Caco-2 (cell line): ENCODE results near the gene TNNT2. TPM values are rescaled to one million over a fixed set of nuclear protein-coding genes. Genes with fewer than 3 reads are reported as not detected.

Experiments
- BruUV-seq: library from RNA; stranded (reverse); fragments of 400-500 nt; replicated peaks from 2 replicates; lab custom pipeline; 2021; lab: Mats Ljungman, UMichigan
- CTCF ChIA-PET: fragments of 300-600 bp; sonication (Branson Sonifier 250); formaldehyde crosslinking; loops from one replicate; lab custom pipeline; 2022; ENCODE audit warnings: antibody characterized with exemption; lab: Charles Lee
- POLR2A ChIA-PET: fragments of 300-600 bp; sonication (Branson Sonifier 250); formaldehyde crosslinking; loops from one replicate; lab custom pipeline; 2022; ENCODE audit warnings: antibody characterized with exemption; lab: Charles Lee
- DNase-seq, 2 experiments: peaks; one replicate each; pipeline versions ENCODE4 v3.0.0 to v3.0.0-alpha.2; 2020 to 2022
- H3K27me3 ChIP-seq: replicated peaks from 2 replicates; pipeline ENCODE4 v1.6.0; 2011; ENCODE audit warnings: low read length; ENCODE audit not compliant: control insufficient read depth, insufficient read depth
- H3K36me3 ChIP-seq: 2 replicates; pipeline ENCODE4 v1.5.1; 2011; ENCODE audit warnings: low read length; ENCODE audit not compliant: control insufficient read depth, insufficient read depth
- H3K4me1 ChIP-seq: fragments of 250-450 bp; sonication (Bioruptor Pico); 2 replicates; pipeline ENCODE4 v1.5.1; 2020; ENCODE audit warnings: mild to moderate bottlenecking
- H3K4me3 ChIP-seq: 2 replicates; pipeline ENCODE4 v1.5.1; 2011; ENCODE audit warnings: low read depth, mild to moderate bottlenecking, control low read depth, low read length
- H3K9me3 ChIP-seq: fragments of 250-450 bp; sonication (Bioruptor Pico); 2 replicates; pipeline ENCODE4 v1.5.1; 2020; ENCODE audit warnings: mild to moderate bottlenecking, moderate library complexity
- H3K27ac Mint-ChIP-seq: one replicate; pipeline ENCODE4 v1.8.0; 2022; ENCODE audit warnings: mixed read lengths; ENCODE audit not compliant: unreplicated experiment
- H3K27me3 Mint-ChIP-seq: one replicate; pipeline ENCODE4 v1.8.0; 2022; ENCODE audit warnings: mixed read lengths; ENCODE audit not compliant: insufficient read depth, unreplicated experiment
- H3K36me3 Mint-ChIP-seq: one replicate; pipeline ENCODE4 v1.8.0; 2022; ENCODE audit warnings: mild to moderate bottlenecking, mixed read lengths; ENCODE audit not compliant: insufficient read depth, unreplicated experiment
- H3K4me1 Mint-ChIP-seq: one replicate; pipeline ENCODE4 v1.8.0; 2022; ENCODE audit warnings: low read depth, mixed read lengths; ENCODE audit not compliant: unreplicated experiment
- H3K4me3 Mint-ChIP-seq: one replicate; pipeline ENCODE4 v1.8.0; 2022; ENCODE audit warnings: mild to moderate bottlenecking, moderate library complexity, mixed read lengths; ENCODE audit not compliant: unreplicated experiment
- H3K9me3 Mint-ChIP-seq: one replicate; pipeline ENCODE4 v1.8.0; 2022; ENCODE audit warnings: mixed read lengths; ENCODE audit not compliant: unreplicated experiment
- intact Hi-C: fragments of 100-400 bp; cut with micrococcal nuclease; formaldehyde crosslinking; loops from one replicate; pipeline ENCODE4 v1.10.0; 2022; ENCODE audit not compliant: unreplicated experiment
- total RNA-seq: library from RNA; stranded (reverse); gene quantifications from 2 replicates; pipeline ENCODE4 v1.2.3, GENCODE V29; 2022
- TF ChIP-seq, protein P1 (sequence below), 2 experiments: fragments of 200-600 bp in 1 of 2; IDR thresholded peaks; 1 replicate in 1 of 2; 2 replicates in 1 of 2; pipeline versions ENCODE4 v1.5.1 to v1.8.0; 2011 to 2022; ENCODE audit warnings: antibody characterized with exemption in 1 of 2, control low read depth in 1 of 2, inconsistent platforms in 1 of 2, low read depth in 1 of 2, low read length in 1 of 2, mild to moderate bottlenecking in 1 of 2, moderate library complexity in 1 of 2; ENCODE audit not compliant: insufficient read depth in 1 of 2, severe bottlenecking in 1 of 2, unreplicated experiment in 1 of 2

Gene TNNT2
- total RNA-seq, 1 experiment from 2014 or later = 7.3 TPM

DNA sequence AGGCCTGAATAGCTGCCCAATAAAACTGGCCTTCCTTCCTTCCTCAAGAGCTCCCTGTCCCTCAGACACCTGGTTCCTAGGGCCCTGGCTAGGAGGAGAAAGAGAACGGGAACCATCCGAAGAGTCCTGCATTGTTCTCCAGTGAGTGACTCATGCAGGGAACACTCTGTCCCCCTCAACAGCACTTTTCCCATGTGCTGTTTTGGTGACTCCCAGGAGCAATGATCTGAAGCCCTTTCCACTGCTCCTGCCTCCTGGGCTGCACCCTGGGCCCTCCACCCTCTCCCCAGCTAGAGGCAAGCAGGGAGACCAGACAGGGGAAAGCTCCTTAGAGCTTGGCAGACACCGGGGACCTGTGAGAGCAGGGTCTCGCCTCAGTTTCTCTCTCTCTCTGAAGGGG, 18.9 kb downstream of the TNNT2 start:
- no TSS peak for BruUV-seq
- Histone ChIP-seq H3K27me3 (no peaks in the 10 kb centered on the region), H3K9me3 (no peaks in the 10 kb centered on the region), H3K4me3 (no peak overlapping the region), H3K4me1 (no peaks in the 10 kb centered on the region), H3K36me3 (no peaks in the 10 kb centered on the region)
- Mint-ChIP-seq H3K4me1 (no peaks in the 10 kb centered on the region), H3K9me3 (no peaks in the 10 kb centered on the region), H3K36me3 (no peaks in the 10 kb centered on the region), H3K27ac (no peak overlapping the region), H3K27me3 (peaks cover 13% of the 10 kb centered on the region), H3K4me3 (no peak overlapping the region)
- TF ChIP-seq, protein P1, sequence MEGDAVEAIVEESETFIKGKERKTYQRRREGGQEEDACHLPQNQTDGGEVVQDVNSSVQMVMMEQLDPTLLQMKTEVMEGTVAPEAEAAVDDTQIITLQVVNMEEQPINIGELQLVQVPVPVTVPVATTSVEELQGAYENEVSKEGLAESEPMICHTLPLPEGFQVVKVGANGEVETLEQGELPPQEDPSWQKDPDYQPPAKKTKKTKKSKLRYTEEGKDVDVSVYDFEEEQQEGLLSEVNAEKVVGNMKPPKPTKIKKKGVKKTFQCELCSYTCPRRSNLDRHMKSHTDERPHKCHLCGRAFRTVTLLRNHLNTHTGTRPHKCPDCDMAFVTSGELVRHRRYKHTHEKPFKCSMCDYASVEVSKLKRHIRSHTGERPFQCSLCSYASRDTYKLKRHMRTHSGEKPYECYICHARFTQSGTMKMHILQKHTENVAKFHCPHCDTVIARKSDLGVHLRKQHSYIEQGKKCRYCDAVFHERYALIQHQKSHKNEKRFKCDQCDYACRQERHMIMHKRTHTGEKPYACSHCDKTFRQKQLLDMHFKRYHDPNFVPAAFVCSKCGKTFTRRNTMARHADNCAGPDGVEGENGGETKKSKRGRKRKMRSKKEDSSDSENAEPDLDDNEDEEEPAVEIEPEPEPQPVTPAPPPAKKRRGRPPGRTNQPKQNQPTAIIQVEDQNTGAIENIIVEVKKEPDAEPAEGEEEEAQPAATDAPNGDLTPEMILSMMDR (IDR thresholded peaks at IDR 0.05; ENCODE audit: insufficient read depth in 1 of 2, low read depth in 1 of 2, low read length in 1 of 2, severe bottlenecking in 1 of 2, unreplicated experiment in 1 of 2) = no peak
- POLR2A ChIA-PET = no interaction called here
- CTCF ChIA-PET = interaction anchor here (0.7 kb wide), 1 partner anchor 12 kb away, joined by 3 read pairs; no protein-coding TSS in a partner anchor
- DNase-seq = no peak
- intact Hi-C loops = no loop called here

DNA sequence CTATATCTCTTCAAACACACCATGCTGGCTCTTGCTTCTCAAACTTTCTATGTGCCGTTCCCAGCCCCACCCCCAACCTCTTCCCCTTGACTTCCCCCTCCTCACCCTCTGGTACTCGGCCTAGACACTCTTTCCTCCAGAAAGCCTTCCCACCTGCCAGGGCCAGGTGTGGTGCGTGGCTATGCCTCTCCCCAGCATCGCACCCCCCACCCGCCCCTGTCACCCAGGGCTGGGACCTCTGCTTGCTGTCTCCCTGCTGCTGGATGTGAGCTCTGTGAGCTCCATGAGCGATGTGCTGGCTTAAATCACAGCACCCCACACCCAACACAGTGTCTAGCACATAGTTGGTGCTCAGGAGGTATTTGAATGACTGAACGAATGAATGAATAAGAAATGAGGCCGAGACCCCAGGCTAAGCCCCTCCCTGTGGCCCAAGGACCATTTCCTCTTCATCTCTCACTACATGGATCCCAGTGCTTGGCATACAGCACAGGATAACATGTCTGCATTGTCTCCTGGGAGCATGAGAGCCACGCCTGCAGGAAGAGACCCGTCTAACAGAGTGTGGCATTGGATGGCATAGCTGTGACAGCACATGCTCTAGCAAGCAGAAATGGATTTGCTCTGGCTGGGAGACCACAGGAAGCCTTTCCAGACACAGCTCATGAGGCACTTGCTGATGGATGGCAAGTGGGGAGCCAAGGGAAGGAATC, 19.7 kb downstream of the TNNT2 start:
- BruUV-seq = no TSS peak
- POLR2A ChIA-PET = no interaction called here

DNA sequence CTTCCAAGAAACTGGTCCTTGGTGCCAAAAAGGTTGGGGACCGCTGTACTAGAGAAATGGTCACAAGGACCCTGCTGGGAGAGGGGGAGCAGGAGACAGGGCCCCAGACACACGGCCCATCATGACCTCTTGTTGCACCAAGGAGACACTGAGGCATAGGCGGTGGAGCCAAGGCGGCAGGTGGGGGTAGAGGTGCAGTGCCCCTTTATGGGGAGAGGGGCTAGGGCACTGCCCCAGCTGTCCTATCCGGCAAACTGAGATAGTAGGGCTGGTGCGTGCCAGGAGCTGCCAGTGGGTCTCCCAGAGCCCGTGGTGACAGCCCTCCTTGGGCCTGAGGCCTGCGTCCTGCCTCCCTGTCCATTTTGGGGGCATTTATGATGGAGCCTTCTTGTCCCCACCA, 20.3 kb downstream of the TNNT2 start:
- TF ChIP-seq, protein P1 (IDR thresholded peaks at IDR 0.05; ENCODE audit: insufficient read depth in 1 of 2, low read depth in 1 of 2, low read length in 1 of 2, severe bottlenecking in 1 of 2, unreplicated experiment in 1 of 2) = no peak
- intact Hi-C loops = no loop called here
- ChIA-PET POLR2A (no interaction called here), CTCF (interaction anchor here (1.3 kb wide), 1 partner anchor 9 kb away, joined by 3 read pairs; no protein-coding TSS in a partner anchor)
- Mint-ChIP-seq H3K27ac (no peak overlapping the region), H3K4me1 (no peaks in the 10 kb centered on the region), H3K9me3 (no peaks in the 10 kb centered on the region), H3K36me3 (no peaks in the 10 kb centered on the region), H3K27me3 (peaks cover 7% of the 10 kb centered on the region), H3K4me3 (no peak overlapping the region)
- no peaks in the 10 kb centered on the region for H3K4me1 ChIP-seq
- H3K4me3 ChIP-seq = no peak overlapping the region
- no peak for DNase-seq
- H3K9me3 ChIP-seq = no peaks in the 10 kb centered on the region
- no TSS peak for BruUV-seq
- H3K36me3 ChIP-seq = no peaks in the 10 kb centered on the region
- H3K27me3 ChIP-seq = no peaks in the 10 kb centered on the region

More for the DNA sequence above, 19.7 kb downstream of the TNNT2 start:
- CTCF ChIA-PET = interaction anchor here (0.7 kb wide), 1 partner anchor 11 kb away, joined by 3 read pairs; no protein-coding TSS in a partner anchor
- intact Hi-C loops = no loop called here
- no peaks in the 10 kb centered on the region for H3K36me3 ChIP-seq
- H3K4me1 ChIP-seq = no peaks in the 10 kb centered on the region
- DNase-seq = no peak
- H3K4me3 ChIP-seq = no peak overlapping the region
- no peaks in the 10 kb centered on the region for H3K9me3 ChIP-seq
- H3K4me3 Mint-ChIP-seq = no peak overlapping the region
- H3K9me3 Mint-ChIP-seq = no peaks in the 10 kb centered on the region
- H3K27me3 ChIP-seq = no peaks in the 10 kb centered on the region
- TF ChIP-seq, protein P1 (IDR thresholded peaks at IDR 0.05; ENCODE audit: insufficient read depth in 1 of 2, low read depth in 1 of 2, low read length in 1 of 2, severe bottlenecking in 1 of 2, unreplicated experiment in 1 of 2) = no peak
- H3K27me3 Mint-ChIP-seq = peaks cover 9% of the 10 kb centered on the region
- no peaks in the 10 kb centered on the region for H3K36me3 Mint-ChIP-seq
- no peak overlapping the region for H3K27ac Mint-ChIP-seq
- H3K4me1 Mint-ChIP-seq = no peaks in the 10 kb centered on the region
